Liver (tissue), 9 donors: ENCODE results near the gene CNTD1. TPM values are rescaled to one million over a fixed set of nuclear protein-coding genes. Genes with fewer than 3 reads are reported as not detected.

ENCODE experiments used
- DNase-seq: peaks from one replicate; pipeline ENCODE4 v3.0.0-alpha.2; 2017; ENCODE audit warnings: low spot score
- H3K27ac ChIP-seq, 2 donors: one replicate each; pipeline ENCODE4 v1.7.0; 2013; ENCODE audit warnings: inconsistent platforms in 2 of 2, low read length in 2 of 2, control low read depth in 1 of 2, low read depth in 1 of 2, mild to moderate bottlenecking in 1 of 2
- H3K27me3 ChIP-seq, 4 donors: one replicate each; pipeline versions ENCODE4 v1.6.1 to v1.7.0; 2013; ENCODE audit warnings: low read length in 3 of 4, inconsistent platforms in 1 of 4, mild to moderate bottlenecking in 1 of 4, moderate library complexity in 1 of 4; ENCODE audit not compliant: control insufficient read depth in 4 of 4, insufficient read depth in 4 of 4
- H3K36me3 ChIP-seq, 4 donors: one replicate each; pipeline versions ENCODE4 v1.6.1 to v1.7.0; 2013; ENCODE audit warnings: low read length in 3 of 4, mild to moderate bottlenecking in 3 of 4, low read depth in 1 of 4, moderate library complexity in 1 of 4; ENCODE audit not compliant: control insufficient read depth in 4 of 4, insufficient read depth in 3 of 4
- H3K4me1 ChIP-seq, 4 donors: one replicate each; pipeline versions ENCODE4 v1.6.1 to v1.7.0; 2013; ENCODE audit warnings: low read length in 3 of 4, mild to moderate bottlenecking in 3 of 4, moderate library complexity in 1 of 4; ENCODE audit not compliant: control insufficient read depth in 4 of 4, insufficient read depth in 4 of 4
- H3K4me3 ChIP-seq, 3 donors: one replicate each; pipeline versions ENCODE4 v1.6.1 to v1.7.0; 2013; ENCODE audit warnings: low read length in 3 of 3, control low read depth in 1 of 3, low read depth in 1 of 3, mild to moderate bottlenecking in 1 of 3
- H3K9ac ChIP-seq, 2 donors: one replicate each; pipeline ENCODE4 v1.7.0; 2013; ENCODE audit warnings: low read length in 2 of 2, mild to moderate bottlenecking in 2 of 2, moderate library complexity in 2 of 2, control low read depth in 1 of 2, low read depth in 1 of 2
- H3K9me3 ChIP-seq, 4 donors: one replicate each; pipeline versions ENCODE4 v1.6.1 to v1.7.0; 2013; ENCODE audit warnings: low read length in 3 of 4; ENCODE audit not compliant: control insufficient read depth in 4 of 4
- ATF3 ChIP-seq: IDR thresholded peaks from 2 replicates; pipeline ENCODE4 v1.6.1; 2016; ENCODE audit warnings: antibody characterized with exemption
- CTCF ChIP-seq: fragments of 150-350 bp; IDR thresholded peaks from 2 replicates; pipeline ENCODE4 v1.5.1; 2017; ENCODE audit warnings: improper control_type of control experiment, low read depth, low read length; ENCODE audit not compliant: missing input control
- EGR1 ChIP-seq, 2 donors: IDR thresholded peaks; 2 replicates each; pipeline ENCODE4 v1.6.1; 2016 to 2018; ENCODE audit warnings: antibody characterized with exemption in 2 of 2, low read depth in 2 of 2
- FOXA1 ChIP-seq: IDR thresholded peaks from 2 replicates; pipeline ENCODE4 v1.6.1; 2016; ENCODE audit warnings: antibody characterized with exemption
- FOXA2 ChIP-seq: IDR thresholded peaks from 2 replicates; pipeline ENCODE4 v1.6.1; 2016; ENCODE audit warnings: antibody characterized with exemption
- GABPA ChIP-seq, 2 donors: IDR thresholded peaks in 1 of 2; conservative IDR thresholded peaks in 1 of 2; 2 replicates each; pipeline ENCODE4 v1.6.1; 2016; ENCODE audit warnings: antibody characterized with exemption in 2 of 2, mild to moderate bottlenecking in 1 of 2, moderate library complexity in 1 of 2
- HNF4A ChIP-seq, 2 donors: conservative IDR thresholded peaks; 2 replicates each; pipeline ENCODE4 v1.6.1; 2016; ENCODE audit warnings: antibody characterized with exemption in 2 of 2, mild to moderate bottlenecking in 2 of 2
- HNF4G ChIP-seq: IDR thresholded peaks from 2 replicates; pipeline ENCODE4 v1.6.1; 2016; ENCODE audit warnings: antibody characterized with exemption
- JUND ChIP-seq, 2 donors: IDR thresholded peaks; 2 replicates each; pipeline ENCODE4 v1.6.1; 2016; ENCODE audit warnings: antibody characterized with exemption in 2 of 2
- MAX ChIP-seq: IDR thresholded peaks from 2 replicates; pipeline ENCODE4 v1.6.1; 2016; ENCODE audit warnings: antibody characterized with exemption
- NR2F2 ChIP-seq: IDR thresholded peaks from 2 replicates; pipeline ENCODE4 v1.6.1; 2016; ENCODE audit warnings: antibody characterized with exemption
- RAD21 ChIP-seq, 2 donors: IDR thresholded peaks; 2 replicates each; pipeline ENCODE4 v1.6.1; 2016; ENCODE audit warnings: antibody characterized with exemption in 2 of 2, mild to moderate bottlenecking in 2 of 2
- REST ChIP-seq: IDR thresholded peaks from 2 replicates; pipeline ENCODE4 v1.6.1; 2016; ENCODE audit warnings: antibody characterized with exemption, mild to moderate bottlenecking
- RXRA ChIP-seq, 2 donors: IDR thresholded peaks; 2 replicates each; pipeline ENCODE4 v1.6.1; 2017 to 2018; ENCODE audit warnings: antibody characterized with exemption in 2 of 2, mild to moderate bottlenecking in 1 of 2
- SP1 ChIP-seq: IDR thresholded peaks from 2 replicates; pipeline ENCODE4 v1.6.1; 2018; ENCODE audit warnings: antibody characterized with exemption, mild to moderate bottlenecking
- TAF1 ChIP-seq: conservative IDR thresholded peaks from 2 replicates; pipeline ENCODE4 v1.6.1; 2016; ENCODE audit warnings: antibody characterized with exemption, mild to moderate bottlenecking
- YY1 ChIP-seq: IDR thresholded peaks from 2 replicates; pipeline ENCODE4 v1.6.1; 2016; ENCODE audit warnings: antibody characterized with exemption, mild to moderate bottlenecking
- ZBTB33 ChIP-seq: IDR thresholded peaks from 2 replicates; pipeline ENCODE4 v1.6.1; 2016; ENCODE audit warnings: antibody characterized with exemption
- WGBS: extraction: QIAGEN DNeasy Blood & Tissue Kit; methylation state at CpG from one replicate; pipeline ENCODE4 v1.1.7; 2013; 5-methylcytosine and 5-hydroxymethylcytosine counted together
- polyA plus RNA-seq, 2 donors: library from polyadenylated mRNA; stranded (reverse) in 1 of 2; unstranded in 1 of 2; fragments of 200-250 nt in 1 of 2; fragments of >200 nt in 1 of 2; fragmentation: Nextera tagmentation in 1 of 2; extraction: Ambion mirVana in 1 of 2; gene quantifications; one replicate each; pipeline versions ENCODE4 v1.2.1 to v1.2.3, GENCODE V29; 2013 to 2015
- total RNA-seq, 2 donors: library from RNA; depleted of rRNA; stranded (reverse); fragments of >200 nt; gene quantifications; one replicate each; pipeline ENCODE4 v1.2.3, GENCODE V29; 2014
- donor health status: healthy.
- donor health status: healthy.
- donor health status: healthy.
- donor health status: healthy.
- donor health status: healthy.

Gene CNTD1
- total and polyA plus RNA-seq, 4 donors: 0.28 to 0.93 (median 0.89) TPM; not detected in 1

- no peaks in the 10 kb centered on the region for H3K36me3 ChIP-seq
- WGBS: 67% methylated on average over 52 of the region's 52 CpGs
- TF ChIP-seq NR2F2 (no peak), EGR1 (IDR thresholded peaks at IDR 0.05; ENCODE audit: low read depth in 2 of 2) (no peak), REST (no peak), MAX (no peak), GABPA (IDR thresholded peaks at IDR 0.05 in 1 of 2, conservative IDR thresholded peaks at IDR 0.05 in 1 of 2) (no peak)
- no peak overlapping the region for H3K9ac ChIP-seq
- H3K27me3 ChIP-seq: peaks cover 0 to 6% (median 0%) of the 10 kb centered on the region in 4 donors
- DNase-seq: no peak
- no peaks in the 10 kb centered on the region for H3K9me3 ChIP-seq
- peaks cover 2 to 12% (median 8%) of the 10 kb centered on the region in 4 donors for H3K4me1 ChIP-seq
- H3K4me3 ChIP-seq: no peak overlapping the region
- no peak overlapping the region for H3K27ac ChIP-seq
Observed at GRCh38 chr17:42784811-42785592, 13.7 kb upstream of the CNTD1 start.

GRCh38 chr17:42787266-42787665 is 11.4 kb upstream of the CNTD1 start:
- H3K27me3 ChIP-seq: no peaks in the 10 kb centered on the region
- no peak overlapping the region for H3K9ac ChIP-seq
- H3K4me3 ChIP-seq: no peak overlapping the region
- H3K36me3 ChIP-seq: no peaks in the 10 kb centered on the region
- peaks cover 0 to 4% (median 0%) of the 10 kb centered on the region in 4 donors for H3K4me1 ChIP-seq
- H3K27ac ChIP-seq: no peak overlapping the region
- no peak for DNase-seq
- H3K9me3 ChIP-seq: no peaks in the 10 kb centered on the region
- TF ChIP-seq EGR1 (IDR thresholded peaks at IDR 0.05; ENCODE audit: low read depth in 2 of 2) (no peak), HNF4A (conservative IDR thresholded peaks at IDR 0.05) (no peak), GABPA (IDR thresholded peaks at IDR 0.05 in 1 of 2, conservative IDR thresholded peaks at IDR 0.05 in 1 of 2) (no peak), RAD21 (IDR thresholded peaks at IDR 0.05) (no peak), MAX (no peak), ZBTB33 (no peak), SP1 (no peak), CTCF (no peak), JUND (IDR thresholded peaks at IDR 0.05) (no peak), NR2F2 (no peak), ATF3 (no peak), FOXA1 (no peak), HNF4G (no peak), TAF1 (no peak), FOXA2 (no peak), RXRA (IDR thresholded peaks at IDR 0.05) (no peak), REST (no peak), YY1 (no peak)
- 92% methylated on average over 11 of the region's 11 CpGs for WGBS
